ENCODE data around the gene COX4I2.

DNA sequence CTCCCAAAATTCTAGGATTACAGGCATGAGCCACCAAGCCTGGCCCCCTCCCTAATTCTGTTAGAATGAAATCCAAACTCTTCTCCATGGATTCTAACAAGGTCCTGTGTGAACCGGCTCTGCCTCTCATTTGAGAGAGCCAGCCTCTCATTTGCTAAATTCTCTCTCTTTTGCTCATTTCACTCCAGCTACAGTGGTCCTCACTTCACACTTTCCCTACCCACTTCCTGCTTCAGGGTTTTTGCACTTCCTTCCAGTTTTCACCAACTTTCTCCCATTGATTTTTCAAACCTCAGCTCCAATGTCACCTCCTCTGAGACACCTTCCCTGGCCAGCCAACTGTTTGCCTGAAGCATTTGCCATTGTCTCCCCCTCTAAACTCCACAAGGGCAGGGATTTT is 5.1 kb downstream of the COX4I2 start:
- TF ChIP-seq, protein P1, sequence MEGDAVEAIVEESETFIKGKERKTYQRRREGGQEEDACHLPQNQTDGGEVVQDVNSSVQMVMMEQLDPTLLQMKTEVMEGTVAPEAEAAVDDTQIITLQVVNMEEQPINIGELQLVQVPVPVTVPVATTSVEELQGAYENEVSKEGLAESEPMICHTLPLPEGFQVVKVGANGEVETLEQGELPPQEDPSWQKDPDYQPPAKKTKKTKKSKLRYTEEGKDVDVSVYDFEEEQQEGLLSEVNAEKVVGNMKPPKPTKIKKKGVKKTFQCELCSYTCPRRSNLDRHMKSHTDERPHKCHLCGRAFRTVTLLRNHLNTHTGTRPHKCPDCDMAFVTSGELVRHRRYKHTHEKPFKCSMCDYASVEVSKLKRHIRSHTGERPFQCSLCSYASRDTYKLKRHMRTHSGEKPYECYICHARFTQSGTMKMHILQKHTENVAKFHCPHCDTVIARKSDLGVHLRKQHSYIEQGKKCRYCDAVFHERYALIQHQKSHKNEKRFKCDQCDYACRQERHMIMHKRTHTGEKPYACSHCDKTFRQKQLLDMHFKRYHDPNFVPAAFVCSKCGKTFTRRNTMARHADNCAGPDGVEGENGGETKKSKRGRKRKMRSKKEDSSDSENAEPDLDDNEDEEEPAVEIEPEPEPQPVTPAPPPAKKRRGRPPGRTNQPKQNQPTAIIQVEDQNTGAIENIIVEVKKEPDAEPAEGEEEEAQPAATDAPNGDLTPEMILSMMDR (IDR thresholded peaks at IDR 0.05): no peak
- no peak for TF ChIP-seq POLR2A (IDR thresholded peaks at IDR 0.05; ENCODE audit: low read depth)
- no peak for TF ChIP-seq EP300 (IDR thresholded peaks at IDR 0.05)

Measured in esophagus muscularis mucosa (tissue), 4 donors.